Measurements from ENCODE around the gene SAMD3.
"Not testable (repeated sequence)": the region's sequence is repeated elsewhere in the genome, so short reads cannot be mapped to it uniquely, and the experiment has no call there.

SAMD3 gene

DNA sequence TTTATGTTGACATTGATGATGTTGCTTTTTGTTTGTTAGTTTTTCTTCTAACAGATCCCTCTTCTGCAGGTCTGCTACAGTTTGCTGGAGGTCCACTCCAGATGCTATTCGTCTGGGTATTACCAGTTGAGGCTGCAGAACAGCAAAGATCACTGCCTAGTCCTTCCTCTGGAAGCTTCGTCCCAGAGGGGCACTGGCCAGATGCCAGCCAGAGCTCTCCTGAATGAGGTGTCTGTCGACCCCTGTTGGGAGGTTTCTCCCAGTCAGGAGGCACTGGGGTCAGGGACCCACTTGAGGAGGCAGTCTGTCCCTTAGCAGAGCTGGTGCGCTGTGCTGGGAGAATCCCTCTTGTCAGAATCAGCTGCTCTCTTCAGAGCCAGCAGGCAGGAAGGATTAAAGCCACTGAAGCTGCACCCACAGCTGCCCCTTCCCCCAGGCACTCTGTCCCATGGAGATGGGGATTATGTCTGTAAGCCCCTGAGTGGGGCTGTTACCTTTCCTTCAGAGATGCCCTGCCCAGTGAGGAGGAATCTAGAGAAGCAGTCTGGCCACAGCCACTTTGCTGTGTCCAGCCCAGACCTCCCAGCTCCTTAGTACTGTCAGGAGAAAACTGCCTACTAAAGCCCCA is 49.3 kb downstream of the SAMD3 start:
- not testable (repeated sequence) for DNase-seq (ENCODE audit: low spot score)

- not testable (repeated sequence) for DNase-seq (ENCODE audit: low spot score)
These were observed 52.6 kb downstream of the SAMD3 start for GRCh38 chr6:130170160-130170559.

DNA sequence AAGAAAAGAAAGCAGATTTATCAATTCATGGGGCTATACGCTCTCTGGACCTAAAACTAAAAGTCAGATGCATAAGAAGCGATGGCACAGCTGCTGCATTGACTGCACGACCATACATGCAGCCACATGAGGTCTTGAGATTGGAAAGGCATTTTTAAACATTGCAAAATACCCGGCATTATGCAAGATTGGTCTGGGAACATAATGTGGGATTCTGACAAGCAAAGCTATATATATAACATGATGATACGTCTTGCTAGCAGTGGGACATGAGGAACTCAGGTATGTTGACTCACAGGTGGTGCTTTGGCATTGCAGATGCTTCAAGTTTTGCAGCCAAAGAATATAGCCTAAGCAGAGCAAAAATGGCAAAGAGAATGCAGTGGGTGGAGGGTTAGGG is 55.1 kb downstream of the SAMD3 start:
- DNase-seq (ENCODE audit: low spot score): no peak

DNA sequence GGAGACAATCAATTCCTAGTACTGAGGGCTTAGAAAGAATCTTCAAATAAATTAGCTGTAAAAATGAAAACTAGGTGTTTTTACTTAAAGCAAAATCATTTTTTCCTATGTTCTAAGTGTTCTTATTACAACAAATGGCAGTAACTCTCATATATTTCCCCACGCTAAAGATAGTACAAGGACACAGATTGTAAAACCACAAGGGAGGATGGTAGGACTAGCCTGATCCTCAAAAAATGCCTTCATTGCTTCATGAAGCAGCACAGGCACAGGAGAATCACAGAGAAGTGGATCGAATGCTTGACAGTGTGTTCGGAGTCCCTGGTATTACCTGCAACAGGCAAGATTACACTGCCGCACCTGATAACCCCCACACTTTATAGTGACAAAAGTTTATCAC is 58.5 kb downstream of the SAMD3 start:
- DNase-seq (ENCODE audit: low spot score): no peak

DNA sequence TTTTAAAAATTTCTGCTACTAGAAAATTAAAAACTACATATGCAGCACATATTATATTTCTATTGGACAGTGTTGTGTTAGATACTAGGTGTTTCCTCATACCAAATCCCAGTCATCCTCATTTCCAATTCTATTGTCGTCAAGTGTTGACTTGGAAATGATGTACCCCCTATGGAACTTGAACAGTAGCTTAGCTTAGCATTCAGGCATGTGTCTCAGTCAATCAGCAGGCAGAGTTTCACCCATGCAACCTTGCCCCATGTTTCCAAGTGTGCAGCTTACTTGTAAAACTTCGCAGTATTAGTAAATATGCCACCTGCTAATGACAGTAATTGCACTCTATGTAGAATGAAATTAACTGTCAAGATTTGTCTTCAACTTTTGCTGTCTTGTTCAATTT is 59.5 kb downstream of the SAMD3 start:
- DNase-seq (ENCODE audit: low spot score): no peak

GRCh38 chr6:130162421-130162820 is 60.3 kb downstream of the SAMD3 start:
- DNase-seq (ENCODE audit: low spot score): no peak

DNA sequence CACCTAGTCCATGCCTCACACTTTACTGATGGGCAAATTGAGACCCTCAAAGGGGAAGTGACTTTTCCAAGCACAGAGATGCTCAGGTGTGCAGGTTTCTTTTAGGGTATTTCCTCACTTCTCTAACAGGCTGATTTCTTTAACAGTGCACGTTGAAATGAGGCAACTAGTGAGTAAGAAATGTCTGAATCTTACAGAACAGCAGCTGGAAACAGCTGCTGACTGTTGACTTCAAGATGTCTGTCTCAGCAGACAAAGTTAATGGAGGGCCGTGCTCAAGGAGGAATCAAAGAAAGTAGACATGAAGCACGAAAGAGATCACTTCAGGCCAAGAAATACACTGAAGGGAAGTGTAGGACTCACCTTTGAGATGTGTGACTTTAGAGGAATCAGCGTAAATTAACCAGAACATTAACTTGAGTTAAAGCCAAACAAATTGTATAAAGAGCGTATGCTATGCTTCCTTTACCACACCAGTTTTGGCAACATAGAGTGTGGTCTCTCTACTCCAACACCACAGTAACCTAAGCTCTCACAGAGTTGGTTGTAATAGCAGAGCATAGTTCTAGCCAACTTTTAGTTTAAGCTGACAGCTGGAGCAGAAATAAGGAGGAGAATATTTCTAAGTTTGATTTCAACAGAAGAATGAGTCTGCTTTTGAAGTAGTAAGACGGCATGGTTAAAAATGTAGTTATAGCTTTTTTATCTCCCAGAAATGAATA is 60.9 kb downstream of the SAMD3 start:
- DNase-seq (ENCODE audit: low spot score): no peak

- no peak for DNase-seq (ENCODE audit: low spot score)
These were observed 62.8 kb downstream of the SAMD3 start for GRCh38 chr6:130159956-130160355.

DNA sequence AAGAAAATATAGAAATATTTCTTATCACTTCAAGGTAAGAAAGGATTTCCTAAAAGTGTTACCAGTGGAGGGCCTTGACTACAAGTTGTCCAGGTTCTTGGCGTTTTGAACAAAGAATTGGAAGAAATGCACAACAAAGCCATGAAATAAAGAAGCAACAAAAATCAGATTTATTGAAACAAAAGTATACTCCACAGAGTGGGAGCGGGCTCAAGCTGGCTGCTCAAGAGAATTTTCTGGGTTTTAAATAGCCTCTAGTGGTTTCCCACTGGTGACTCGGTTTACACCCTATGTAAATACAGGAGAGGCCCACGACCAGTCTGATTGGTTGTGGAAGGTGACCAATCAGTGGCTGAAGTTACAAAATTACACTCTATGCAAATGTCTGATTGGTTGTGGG is 64.2 kb downstream of the SAMD3 start:
- no peak for DNase-seq (ENCODE audit: low spot score)

- no peak for DNase-seq (ENCODE audit: low spot score)
These were observed 64.7 kb downstream of the SAMD3 start for GRCh38 chr6:130158056-130158455.

GRCh38 chr6:130156908-130157307 is 65.8 kb downstream of the SAMD3 start:
- DNase-seq (ENCODE audit: low spot score): no peak

DNA sequence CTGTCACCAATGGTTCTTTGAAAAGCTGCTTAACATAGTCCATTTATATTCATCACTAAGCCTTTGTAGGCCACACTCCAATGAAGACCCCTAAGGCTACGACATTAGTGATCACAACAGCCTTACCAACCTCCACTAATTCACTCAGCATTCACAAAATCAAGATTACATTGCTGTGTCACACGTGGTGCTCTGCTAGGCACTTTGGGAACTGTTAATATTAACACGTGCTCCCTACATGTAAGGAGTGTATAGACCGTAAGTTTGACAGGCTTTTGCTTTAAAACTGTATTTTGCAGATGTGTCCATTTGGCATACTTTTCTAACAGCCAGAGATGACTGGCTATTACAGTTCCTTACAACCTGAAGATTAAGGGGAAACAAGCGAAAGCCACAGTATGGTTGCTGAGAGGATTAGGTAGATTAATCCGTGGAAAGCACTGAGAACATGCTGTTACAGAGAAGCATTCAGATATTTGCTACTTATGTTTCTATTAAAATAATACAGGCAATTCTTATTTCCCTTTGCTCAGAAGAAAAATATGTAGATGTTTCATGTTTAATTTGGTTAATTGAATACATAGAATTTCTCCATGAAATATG is 69.7 kb downstream of the SAMD3 start:
- DNase-seq (ENCODE audit: low spot score): no peak

DNA sequence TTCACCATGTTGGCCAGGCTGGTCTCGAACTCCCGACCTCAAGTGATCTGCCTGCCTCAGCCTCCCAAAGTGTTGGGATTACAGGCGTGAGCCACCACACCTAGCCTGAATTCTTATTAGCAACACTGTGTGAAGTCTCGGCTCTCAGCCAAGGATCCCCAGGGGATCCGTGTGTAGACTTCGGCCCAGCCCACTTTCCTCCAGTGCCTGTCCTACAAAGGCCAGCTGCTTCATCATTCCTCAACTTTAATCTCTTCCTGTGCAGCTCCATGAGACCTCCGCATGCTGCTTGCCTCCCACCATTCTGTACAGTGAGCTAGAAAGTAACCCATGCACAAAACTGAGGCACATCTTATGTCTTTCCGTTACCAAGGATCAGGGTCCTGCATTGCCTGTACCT is 71.8 kb downstream of the SAMD3 start:
- no peak for DNase-seq (ENCODE audit: low spot score)

DNA sequence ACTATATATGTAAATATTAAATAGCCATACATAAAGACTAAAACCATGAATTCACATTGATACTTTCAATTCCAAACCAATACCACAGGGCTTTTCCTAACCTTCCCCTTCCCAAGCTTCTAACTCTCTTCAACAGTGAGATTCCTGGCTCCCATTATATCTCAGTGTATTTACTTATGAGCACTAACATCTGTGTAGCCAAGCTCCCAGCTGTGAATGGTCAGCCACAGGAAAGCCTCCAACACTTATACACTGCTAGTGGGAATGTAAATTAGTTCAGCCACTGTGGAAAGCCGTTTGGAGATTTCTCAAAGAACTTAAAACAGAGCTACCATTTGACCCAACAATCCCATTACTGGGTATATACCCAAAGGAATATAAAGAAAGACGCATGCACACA is 73.7 kb downstream of the SAMD3 start:
- DNase-seq (ENCODE audit: low spot score): not testable (repeated sequence)

DNA sequence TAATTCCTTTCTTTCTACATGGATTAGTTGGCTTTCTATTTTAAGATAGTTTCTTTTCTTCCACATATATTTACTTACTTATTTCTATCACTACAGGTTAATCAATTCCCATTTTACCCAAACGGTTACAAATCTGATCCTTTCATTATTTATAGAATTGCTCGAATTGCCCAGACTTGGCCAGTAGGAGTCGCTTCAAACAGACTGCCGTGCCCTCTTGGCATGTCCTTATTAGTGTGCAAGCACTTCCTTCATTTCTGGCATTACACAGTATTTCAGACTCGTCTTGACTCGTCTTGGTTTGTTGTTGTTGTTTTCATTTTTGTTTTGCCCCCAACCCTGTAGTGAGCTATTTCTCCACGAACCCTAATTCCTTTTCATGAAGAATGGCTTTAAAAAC is 74.6 kb downstream of the SAMD3 start:
- DNase-seq (ENCODE audit: low spot score): no peak

GRCh38 chr6:130147111-130147510 is 75.6 kb downstream of the SAMD3 start:
- DNase-seq (ENCODE audit: low spot score): no peak

- peak; percentile 11 for DNase-seq (ENCODE audit: low spot score)
These were observed 79.0 kb downstream of the SAMD3 start for GRCh38 chr6:130143709-130144108.

- no peak for DNase-seq (ENCODE audit: low spot score)
These were observed 82.7 kb downstream of the SAMD3 start for GRCh38 chr6:130140084-130140483.

GRCh38 chr6:130138909-130139242 is 83.9 kb downstream of the SAMD3 start:
- DNase-seq (ENCODE audit: low spot score): no peak

DNA sequence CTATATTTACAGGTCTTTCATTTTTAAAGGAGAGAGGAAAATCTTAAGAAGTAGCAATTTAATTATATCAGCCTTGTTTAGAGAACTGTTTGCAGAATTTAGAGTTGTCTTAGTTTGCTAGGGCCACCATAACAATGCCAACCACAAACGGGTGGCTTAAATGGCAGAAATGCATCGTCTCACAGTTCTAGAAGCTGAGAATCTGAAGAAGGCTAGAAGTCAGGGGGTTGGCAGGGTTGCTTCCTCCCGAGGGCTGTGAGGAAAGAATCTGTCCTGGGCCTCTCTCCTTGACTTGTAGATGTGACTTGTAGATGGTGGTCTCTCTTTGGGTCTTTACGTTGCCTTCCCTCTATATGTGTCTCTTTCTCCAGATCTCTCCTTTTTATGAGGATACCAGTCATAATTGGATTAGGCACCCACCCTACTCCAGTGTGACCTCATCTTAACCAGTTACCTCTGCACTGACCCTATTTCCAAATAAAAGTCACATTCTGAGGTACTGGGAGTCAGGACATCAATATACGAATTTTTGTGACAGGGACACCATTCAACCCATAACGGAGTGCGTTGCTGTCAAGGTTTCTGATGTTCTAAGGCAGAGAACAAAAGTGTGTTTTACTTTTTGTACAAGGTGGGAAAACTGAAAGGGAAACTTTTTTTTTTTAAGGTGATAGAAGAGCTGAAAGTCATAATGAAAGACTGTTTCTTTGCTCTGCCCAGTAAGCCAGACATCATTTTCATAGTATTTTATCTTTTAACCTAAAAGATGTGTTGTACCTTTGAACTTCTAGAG is 84.4 kb downstream of the SAMD3 start:
- no peak for DNase-seq (ENCODE audit: low spot score)

DNA sequence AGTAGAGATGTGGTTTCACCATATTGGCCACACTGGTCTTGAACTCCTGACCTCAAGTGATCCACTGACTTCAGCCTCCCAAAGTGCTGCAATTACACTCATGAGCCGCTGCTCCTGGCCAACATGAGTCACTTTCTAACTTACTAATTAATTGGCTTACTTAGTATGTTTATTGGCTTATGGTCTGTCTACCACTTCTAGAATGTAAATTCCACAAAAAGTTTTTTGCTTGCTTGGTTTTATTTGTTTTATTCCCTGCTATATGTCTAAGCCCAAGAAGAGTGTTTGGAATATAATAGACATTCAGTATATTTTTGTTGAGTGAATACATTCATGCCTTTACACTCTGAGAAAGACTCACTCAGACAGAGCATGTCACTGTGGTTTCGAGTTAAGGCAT is 86.0 kb downstream of the SAMD3 start:
- no peak for DNase-seq (ENCODE audit: low spot score)

GRCh38 chr6:130134582-130134981 is 88.2 kb downstream of the SAMD3 start:
- no peak for DNase-seq (ENCODE audit: low spot score)

- DNase-seq (ENCODE audit: low spot score): no peak
These were observed 90.5 kb downstream of the SAMD3 start for GRCh38 chr6:130132286-130132701.
